DOHH2 (cell line): ENCODE measurements around the gene GCAT.

ENCODE experiments used
- H3F3A ChIP-seq: fragments of 200-600 bp; sonication (generic), shearing (Covaris generic); 2 replicates; pipeline ENCODE4 v1.6.0; 2016; ENCODE audit warnings: antibody characterized with exemption, mild to moderate bottlenecking; ENCODE audit not compliant: control insufficient read depth, insufficient read depth
- H3K27ac ChIP-seq: fragments of 200-600 bp; sonication (generic); 2 replicates; pipeline ENCODE4 v1.5.1; 2014; ENCODE audit warnings: low read depth, mild to moderate bottlenecking, low read length, moderate library complexity
- H3K27me3 ChIP-seq: fragments of 200-600 bp; sonication (generic); 2 replicates; pipeline ENCODE4 v1.6.1; 2014; ENCODE audit warnings: mild to moderate bottlenecking, low read length, mixed read lengths; ENCODE audit not compliant: control insufficient read depth
- H3K36me3 ChIP-seq: fragments of 200-600 bp; sonication (generic); 2 replicates; pipeline ENCODE4 v1.6.1; 2014; ENCODE audit warnings: mild to moderate bottlenecking, low read length, moderate library complexity, mixed read lengths; ENCODE audit not compliant: control insufficient read depth
- H3K4me1 ChIP-seq: fragments of 200-600 bp; sonication (generic); 2 replicates; pipeline ENCODE4 v1.6.1; 2014; ENCODE audit warnings: mild to moderate bottlenecking, low read length, mixed read lengths; ENCODE audit not compliant: control insufficient read depth
- H3K4me2 ChIP-seq: fragments of 200-600 bp; sonication (generic); 2 replicates; pipeline ENCODE4 v1.6.0; 2014; ENCODE audit warnings: mild to moderate bottlenecking, low read length, moderate library complexity
- H3K4me3 ChIP-seq: fragments of 200-600 bp; sonication (generic); 2 replicates; pipeline ENCODE4 v1.5.1; 2014; ENCODE audit warnings: mild to moderate bottlenecking, low read length, mixed read lengths
- H3K79me2 ChIP-seq: fragments of 200-600 bp; sonication (generic); 2 replicates; pipeline ENCODE4 v1.6.1; 2014; ENCODE audit warnings: mild to moderate bottlenecking, low read length, mixed read lengths; ENCODE audit not compliant: control insufficient read depth
- H3K9me2 ChIP-seq: fragments of 200-600 bp; sonication (generic); replicated peaks from 2 replicates; pipeline ENCODE4 v1.6.1; 2014; ENCODE audit warnings: mild to moderate bottlenecking, low read length, mixed read lengths; ENCODE audit not compliant: control insufficient read depth
- H3K9me3 ChIP-seq: fragments of 200-600 bp; sonication (generic); 2 replicates; pipeline ENCODE4 v1.6.1; 2014; ENCODE audit warnings: antibody characterized with exemption, low read length, mixed read lengths; ENCODE audit not compliant: control insufficient read depth, insufficient read depth
- H4K20me1 ChIP-seq: fragments of 200-600 bp; sonication (generic); 2 replicates; pipeline ENCODE4 v1.6.0; 2014; ENCODE audit warnings: low read depth, mild to moderate bottlenecking, antibody characterized with exemption, low read length, moderate library complexity; ENCODE audit not compliant: control insufficient read depth, insufficient read depth
- CTCF ChIP-seq: fragments of 200-600 bp; sonication (generic); IDR thresholded peaks from one replicate; pipeline ENCODE4 v1.5.1; 2014; ENCODE audit warnings: antibody characterized with exemption, mild to moderate bottlenecking, low read depth, low read length; ENCODE audit not compliant: poor library complexity, severe bottlenecking
- EZH2phosphoT487 ChIP-seq: fragments of 200-600 bp; sonication (generic); IDR thresholded peaks from 2 replicates; pipeline ENCODE4 v1.6.1; 2017; ENCODE audit warnings: borderline replicate concordance, mild to moderate bottlenecking, antibody characterized with exemption, low read length, moderate library complexity, mixed read lengths

The GCAT gene

GRCh38 chr22:37812869-37813678 is 5.3 kb downstream of the GCAT start:
- Histone ChIP-seq H3K9me2 (no peaks in the 10 kb centered on the region), H3K4me2 (no peak overlapping the region), H3K27me3 (peaks cover 6% of the 10 kb centered on the region), H3K27ac (no peak overlapping the region), H4K20me1 (no peaks in the 10 kb centered on the region), H3F3A (no peaks in the 10 kb centered on the region), H3K79me2 (no peaks in the 10 kb centered on the region), H3K4me3 (no peak overlapping the region), H3K9me3 (no peaks in the 10 kb centered on the region), H3K4me1 (peaks cover 19% of the 10 kb centered on the region), H3K36me3 (no peaks in the 10 kb centered on the region)
- TF ChIP-seq EZH2phosphoT487, result no peak

GRCh38 chr22:37815593-37815992 is 7.9 kb downstream of the GCAT start:
- Histone ChIP-seq H3F3A (no peaks in the 10 kb centered on the region), H3K4me3 (no peak overlapping the region), H3K4me2 (no peak overlapping the region), H3K27me3 (peaks cover 20% of the 10 kb centered on the region), H3K27ac (no peak overlapping the region), H3K9me2 (no peaks in the 10 kb centered on the region), H3K4me1 (peaks cover 20% of the 10 kb centered on the region), H3K9me3 (no peaks in the 10 kb centered on the region), H3K36me3 (no peaks in the 10 kb centered on the region), H4K20me1 (no peaks in the 10 kb centered on the region), H3K79me2 (no peaks in the 10 kb centered on the region)
- TF ChIP-seq EZH2phosphoT487 (no peak), CTCF (no peak)

GRCh38 chr22:37816543-37817180 is 8.9 kb downstream of the GCAT start:
- Histone ChIP-seq H3K27ac (no peak overlapping the region), H3K27me3 (peaks cover 20% of the 10 kb centered on the region), H3K36me3 (no peaks in the 10 kb centered on the region), H3K79me2 (no peaks in the 10 kb centered on the region), H3F3A (no peaks in the 10 kb centered on the region), H3K4me2 (no peak overlapping the region), H3K9me2 (no peaks in the 10 kb centered on the region), H3K9me3 (no peaks in the 10 kb centered on the region), H4K20me1 (no peaks in the 10 kb centered on the region), H3K4me1 (peaks cover 20% of the 10 kb centered on the region), H3K4me3 (no peak overlapping the region)
- TF ChIP-seq CTCF, result no peak
- no peak for TF ChIP-seq EZH2phosphoT487

- Histone ChIP-seq H3K79me2 (no peaks in the 10 kb centered on the region), H3K27me3 (peaks cover 22% of the 10 kb centered on the region), H3K4me3 (peak overlapping the region; percentile 60), H3K36me3 (no peaks in the 10 kb centered on the region), H4K20me1 (no peaks in the 10 kb centered on the region), H3K4me2 (peak overlapping the region; percentile 82), H3K27ac (no peak overlapping the region), H3K4me1 (peaks cover 20% of the 10 kb centered on the region), H3K9me3 (no peaks in the 10 kb centered on the region), H3F3A (no peaks in the 10 kb centered on the region), H3K9me2 (no peaks in the 10 kb centered on the region)
- TF ChIP-seq EZH2phosphoT487, result no peak
- TF ChIP-seq CTCF, result peak; percentile 93
These were observed 10.1 kb downstream of the GCAT start for GRCh38 chr22:37817705-37818408.
